Adrenal gland (tissue), 5 donors: Measurements from ENCODE around the gene HOXC11.

Source experiments
- POLR2A ChIP-seq, 2 donors: fragments of 450-650 bp; IDR thresholded peaks; one replicate each; pipeline ENCODE4 v1.6.1; 2017; ENCODE audit warnings: antibody characterized with exemption in 2 of 2, mild to moderate bottlenecking in 2 of 2, moderate library complexity in 1 of 2
- TF ChIP-seq, protein P1 (sequence below), 6 experiments: fragments of 450-650 bp in 4 of 6; fragments of 200-600 bp in 2 of 6; sonication (generic) in 1 of 6; IDR thresholded peaks; 1 replicate in 5 of 6; 2 replicates in 1 of 6; pipeline versions ENCODE4 v1.5.1 to v1.8.0; 2016 to 2021; ENCODE audit warnings: antibody characterized with exemption in 6 of 6, mild to moderate bottlenecking in 2 of 6, moderate library complexity in 1 of 6
- donor health status: DM: no; HTN: no; CAD: no.

DNA sequence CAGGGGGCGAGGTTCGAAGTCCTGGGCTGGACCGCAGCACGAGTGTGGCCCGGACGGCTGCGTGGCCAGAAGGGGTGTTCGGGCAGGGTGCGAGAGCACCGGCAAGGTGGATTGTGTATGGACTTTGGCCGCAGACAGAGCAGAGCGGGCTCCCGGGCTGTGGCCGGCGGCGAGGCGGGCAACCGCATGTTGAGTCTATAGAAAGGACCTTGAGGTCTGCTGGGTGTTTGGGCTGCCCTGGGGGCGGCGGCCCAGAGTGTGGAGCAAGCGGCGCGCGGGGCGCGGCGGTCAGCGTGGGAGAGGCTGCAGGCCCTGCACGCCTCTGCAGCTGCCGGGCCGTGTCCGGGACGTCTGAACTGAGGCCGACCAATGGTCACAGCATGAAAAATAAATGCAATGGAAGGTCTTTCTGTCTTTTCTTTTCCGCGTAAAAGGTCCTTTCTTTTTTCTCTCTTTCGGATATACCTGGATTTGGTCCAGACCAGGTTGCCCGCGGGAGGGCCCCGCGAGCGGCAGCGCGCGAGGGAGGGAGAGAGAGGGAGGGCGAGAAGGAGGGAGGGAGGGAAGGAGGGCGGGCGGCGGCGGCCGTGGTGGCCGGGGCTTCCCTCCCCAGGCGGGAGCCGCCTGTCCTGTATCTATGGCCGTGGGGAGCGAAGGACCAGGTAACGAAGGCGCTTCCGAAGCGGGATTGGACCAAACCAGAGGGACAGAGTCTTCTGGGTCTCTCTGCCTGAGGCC lies 21.5 kb downstream of the HOXC11 start:
- TF ChIP-seq, protein P1, sequence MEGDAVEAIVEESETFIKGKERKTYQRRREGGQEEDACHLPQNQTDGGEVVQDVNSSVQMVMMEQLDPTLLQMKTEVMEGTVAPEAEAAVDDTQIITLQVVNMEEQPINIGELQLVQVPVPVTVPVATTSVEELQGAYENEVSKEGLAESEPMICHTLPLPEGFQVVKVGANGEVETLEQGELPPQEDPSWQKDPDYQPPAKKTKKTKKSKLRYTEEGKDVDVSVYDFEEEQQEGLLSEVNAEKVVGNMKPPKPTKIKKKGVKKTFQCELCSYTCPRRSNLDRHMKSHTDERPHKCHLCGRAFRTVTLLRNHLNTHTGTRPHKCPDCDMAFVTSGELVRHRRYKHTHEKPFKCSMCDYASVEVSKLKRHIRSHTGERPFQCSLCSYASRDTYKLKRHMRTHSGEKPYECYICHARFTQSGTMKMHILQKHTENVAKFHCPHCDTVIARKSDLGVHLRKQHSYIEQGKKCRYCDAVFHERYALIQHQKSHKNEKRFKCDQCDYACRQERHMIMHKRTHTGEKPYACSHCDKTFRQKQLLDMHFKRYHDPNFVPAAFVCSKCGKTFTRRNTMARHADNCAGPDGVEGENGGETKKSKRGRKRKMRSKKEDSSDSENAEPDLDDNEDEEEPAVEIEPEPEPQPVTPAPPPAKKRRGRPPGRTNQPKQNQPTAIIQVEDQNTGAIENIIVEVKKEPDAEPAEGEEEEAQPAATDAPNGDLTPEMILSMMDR (IDR thresholded peaks at IDR 0.05), result no peak
- no peak for TF ChIP-seq POLR2A (IDR thresholded peaks at IDR 0.05)
